Stimulated activated naive CD8-positive, alpha-beta T cell treated with anti-CD3 and anti-CD28 coated beads, Interleukin-15, Interleukin-2, amounts not matched to agents 100 U/mL and 50 U/mL, for 24 hours (primary cell): ENCODE results near the gene PLGLB2.
A peak's percentile ranks its signal among the peaks of the same experiment; 100 is the strongest.
"Not testable (repeated sequence)": the region's sequence is repeated elsewhere in the genome, so short reads cannot be mapped to it uniquely, and the experiment has no call there.

ENCODE experiments used
- ATAC-seq: fragments of 150-1000 bp; cut with Tn5 transposase; one replicate; pipeline ENCODE4 v1.10.0; 2021
- DNase-seq: peaks from one replicate; pipeline ENCODE4 v3.0.0; 2021

The PLGLB2 gene

GRCh38 chr2:87747791-87748190 is at the start of gene PLGLB2:
Gene PLGLB2 (plus strand): TSS chr2:87748087. CDS start chr2:87748154, 67 bp downstream.
- not testable (repeated sequence) for DNase-seq, ATAC-seq

GRCh38 chr2:87704572-87705323 is 43.1 kb upstream of the PLGLB2 start:
- ATAC-seq = peak; percentile 96
- DNase-seq = not testable (repeated sequence)

- not testable (repeated sequence) for DNase-seq, ATAC-seq
Measured at GRCh38 chr2:87708368-87708767, 39.5 kb upstream of the PLGLB2 start.

DNA sequence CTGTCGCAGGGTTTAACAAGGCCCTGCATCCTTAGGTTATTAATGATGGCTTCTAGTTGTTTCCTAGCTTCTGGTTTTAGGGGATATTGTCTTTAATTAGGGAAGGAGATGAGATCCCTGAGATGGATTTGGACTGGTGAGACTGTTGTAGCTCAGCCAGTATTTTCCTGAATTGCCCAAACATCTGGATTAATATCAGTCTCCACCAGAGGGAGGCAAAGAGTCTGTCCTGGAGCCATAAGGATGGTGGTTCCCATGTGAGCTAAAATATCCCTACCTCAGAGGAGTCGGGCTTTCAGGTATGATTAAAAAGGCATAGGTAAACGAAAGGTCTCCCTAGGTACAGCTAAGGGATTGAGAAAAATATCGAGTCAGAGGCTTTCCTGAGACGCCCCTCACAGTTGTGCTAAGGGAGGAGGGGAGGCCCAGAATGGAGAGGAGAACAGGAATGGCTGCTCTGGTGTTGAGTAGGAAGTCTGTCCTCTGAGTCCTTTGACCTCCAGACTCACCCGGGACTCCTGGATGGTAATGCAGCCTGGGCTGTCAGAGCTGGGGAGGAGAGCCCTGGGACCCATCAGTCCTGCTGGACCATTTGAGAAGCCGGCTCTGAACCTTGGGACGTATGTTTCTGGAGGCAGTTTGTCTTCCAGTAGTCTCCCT is 19.8 kb upstream of the PLGLB2 start:
- not testable (repeated sequence) for DNase-seq, ATAC-seq

- not testable (repeated sequence) for ATAC-seq
Measured at GRCh38 chr2:87740928-87741327, 7.0 kb upstream of the PLGLB2 start.

GRCh38 chr2:87742393-87743108 is 5.3 kb upstream of the PLGLB2 start:
- DNase-seq, ATAC-seq: not testable (repeated sequence)

More at GRCh38 chr2:87740928-87741327, 7.0 kb upstream of the PLGLB2 start:
- DNase-seq = not testable (repeated sequence)

DNA sequence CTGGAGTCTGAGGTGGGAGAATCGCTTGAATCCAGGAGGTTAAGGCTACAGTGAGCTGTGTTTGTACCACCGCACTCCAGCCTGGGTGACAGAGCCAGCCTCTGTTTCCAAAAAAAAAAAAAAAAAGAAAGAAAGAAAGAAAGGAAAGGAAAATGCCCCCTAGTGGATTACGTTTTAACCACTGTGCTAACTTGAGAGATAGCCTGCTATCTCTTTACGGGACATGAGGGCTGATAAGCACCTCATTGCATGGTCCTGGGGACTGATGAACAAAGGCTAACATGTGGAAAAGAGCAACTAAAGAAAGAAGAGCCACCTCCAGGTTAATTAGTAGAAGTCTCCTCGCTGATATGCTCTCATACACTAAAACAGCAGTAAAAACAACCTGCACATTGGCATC is 4.2 kb upstream of the PLGLB2 start:
- ATAC-seq, DNase-seq: not testable (repeated sequence)

DNA sequence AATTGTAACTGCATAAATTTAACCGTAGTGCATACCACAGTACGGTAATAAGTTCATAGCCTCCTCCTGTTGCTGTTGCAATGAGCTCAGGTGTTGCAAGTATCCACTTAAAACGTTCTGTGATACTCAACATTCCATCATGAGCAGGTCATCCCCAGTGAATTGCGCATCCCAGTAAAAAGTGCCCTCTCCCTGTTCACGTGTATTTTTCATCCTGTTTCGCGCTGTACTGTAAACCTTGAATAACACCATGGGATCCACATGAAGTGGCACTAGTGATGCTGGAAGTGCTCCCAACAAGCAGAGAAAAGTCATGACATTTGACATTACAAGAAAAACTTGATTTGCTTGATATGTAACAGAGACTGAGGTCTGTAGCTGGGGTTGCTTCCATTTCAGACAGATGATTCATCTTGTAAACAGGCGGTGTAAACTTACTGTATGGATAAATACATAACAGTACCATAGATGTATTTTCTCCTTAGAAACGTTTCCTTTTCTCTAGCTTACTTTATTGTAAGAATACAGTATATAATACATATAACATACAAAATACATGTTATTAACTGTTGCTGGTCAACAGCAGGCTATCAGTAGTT is 2.4 kb upstream of the PLGLB2 start:
- not testable (repeated sequence) for ATAC-seq

DNA sequence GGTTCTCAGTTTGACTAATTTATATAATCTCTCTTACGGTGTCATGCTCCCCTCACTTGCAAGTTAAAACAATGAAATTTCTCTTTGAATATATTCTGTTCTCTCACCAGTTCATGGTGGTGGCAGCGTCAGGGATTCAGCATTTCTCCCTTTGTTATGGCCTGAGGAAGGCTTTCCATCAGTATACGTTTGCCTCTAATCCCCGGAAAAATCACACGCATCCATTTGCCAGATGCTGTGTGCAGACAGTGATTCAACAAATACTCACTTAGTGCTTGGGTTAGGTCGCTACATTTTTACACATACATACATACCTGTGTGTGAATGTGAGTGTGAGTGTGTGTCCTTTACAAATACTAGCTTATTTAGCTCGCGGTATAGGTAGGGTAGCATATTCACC is 637 bp downstream of the PLGLB2 start:
- not testable (repeated sequence) for ATAC-seq, DNase-seq

More for the DNA sequence above, 2.4 kb upstream of the PLGLB2 start:
- not testable (repeated sequence) for DNase-seq

GRCh38 chr2:87750560-87750959 is 2.7 kb downstream of the PLGLB2 start:
- DNase-seq, ATAC-seq: not testable (repeated sequence)

GRCh38 chr2:87754759-87755158 is 6.9 kb downstream of the PLGLB2 start:
- not testable (repeated sequence) for ATAC-seq

More at GRCh38 chr2:87754759-87755158, 6.9 kb downstream of the PLGLB2 start:
- not testable (repeated sequence) for DNase-seq
